Measurements from ENCODE around the gene STARD10. TPM values are rescaled to one million over a fixed set of nuclear protein-coding genes. Genes with fewer than 3 reads are reported as not detected.

STARD10 gene
- total RNA-seq, 2 experiments from 2014 or later, result 10.4 to 12.9 TPM

- ChIA-PET POLR2A (no interaction called here), CTCF (ENCODE audit: unreplicated experiment) (interaction anchor here (0.5 to 1.1 kb wide), 2 partner anchors 63 to 565 kb away, joined by 3 to 4 read pairs; no protein-coding TSS in a partner anchor)
- TF ChIP-seq CTCF (conservative IDR thresholded peaks at IDR 0.05; ENCODE audit: low read length) (no peak), EZH2phosphoT487 (IDR thresholded peaks at IDR 0.05; ENCODE audit: borderline replicate concordance, low read depth, low read length) (no peak)
- Histone ChIP-seq H3K4me1 (ENCODE audit: insufficient read depth, low read length, poor library complexity, severe bottlenecking) (peaks cover 22% of the 10 kb centered on the region), H3K9me2 (ENCODE audit: insufficient read depth, low read length) (no peaks in the 10 kb centered on the region), H3K79me2 (ENCODE audit: insufficient read depth, low read depth, low read length) (no peaks in the 10 kb centered on the region), H3K27ac (ENCODE audit: low read depth, low read length, poor library complexity, severe bottlenecking) (no peak overlapping the region), H3K4me2 (ENCODE audit: low read length) (no peak overlapping the region), H4K20me1 (ENCODE audit: insufficient read depth, low read length) (no peaks in the 10 kb centered on the region), H3K36me3 (ENCODE audit: insufficient read depth, low read length) (no peaks in the 10 kb centered on the region), H3K4me3 (ENCODE audit: low read depth, low read length, poor library complexity, severe bottlenecking) (no peak overlapping the region), H3K9me3 (ENCODE audit: low read length) (no peaks in the 10 kb centered on the region), H2AFZ (ENCODE audit: low read length) (no peak overlapping the region)
- no peak for DNase-seq (ENCODE audit: low spot score)
- intact Hi-C loops (cut with micrococcal nuclease; ENCODE audit: unreplicated experiment), result no loop called here
- BruUV-seq (replicated peaks), result no TSS peak
These were observed 7.3 kb downstream of the STARD10 start for GRCh38 chr11:72786305-72787215.

- Histone ChIP-seq H2AFZ (ENCODE audit: low read length) (no peak overlapping the region), H3K36me3 (ENCODE audit: insufficient read depth, low read length) (no peaks in the 10 kb centered on the region), H3K9me3 (ENCODE audit: low read length) (no peaks in the 10 kb centered on the region), H3K9me2 (ENCODE audit: insufficient read depth, low read length) (no peaks in the 10 kb centered on the region), H3K4me2 (ENCODE audit: low read length) (no peak overlapping the region), H3K4me3 (ENCODE audit: low read depth, low read length, poor library complexity, severe bottlenecking) (no peak overlapping the region), H3K4me1 (ENCODE audit: insufficient read depth, low read length, poor library complexity, severe bottlenecking) (peaks cover 22% of the 10 kb centered on the region), H4K20me1 (ENCODE audit: insufficient read depth, low read length) (no peaks in the 10 kb centered on the region), H3K79me2 (ENCODE audit: insufficient read depth, low read depth, low read length) (no peaks in the 10 kb centered on the region), H3K27ac (ENCODE audit: low read depth, low read length, poor library complexity, severe bottlenecking) (no peak overlapping the region)
- DNase-seq (ENCODE audit: low spot score), result no peak
- ChIA-PET CTCF (ENCODE audit: unreplicated experiment) (no interaction called here), POLR2A (no interaction called here)
- no peak for TF ChIP-seq EZH2phosphoT487 (IDR thresholded peaks at IDR 0.05; ENCODE audit: borderline replicate concordance, low read depth, low read length)
- TF ChIP-seq CTCF (conservative IDR thresholded peaks at IDR 0.05; ENCODE audit: low read length), result no peak
- BruUV-seq (replicated peaks), result no TSS peak
- intact Hi-C loops (cut with micrococcal nuclease; ENCODE audit: unreplicated experiment), result no loop called here
These were observed 9.2 kb downstream of the STARD10 start for GRCh38 chr11:72784662-72785061.

Data from OCI-LY7 (cell line).